NT2/D1 (cell line): ENCODE measurements around the gene BOLA1.
"Not testable (repeated sequence)": the region's sequence is repeated elsewhere in the genome, so short reads cannot be mapped to it uniquely, and the experiment has no call there.

Experiments used
- DNase-seq: peaks from one replicate; pipeline ENCODE4 v3.0.0-alpha.2; 2011; ENCODE audit warnings: low read depth, low spot score
- H3K27me3 ChIP-seq: 2 replicates; pipeline ENCODE4 v1.6.0; 2011; ENCODE audit warnings: mild to moderate bottlenecking; ENCODE audit not compliant: insufficient read length, insufficient read depth
- H3K36me3 ChIP-seq: 2 replicates; pipeline ENCODE4 v1.6.1; 2011; ENCODE audit warnings: mild to moderate bottlenecking, low read length, mixed read lengths; ENCODE audit not compliant: insufficient read depth, insufficient read length
- H3K4me1 ChIP-seq: 2 replicates; pipeline ENCODE4 v1.5.1; 2011; ENCODE audit not compliant: insufficient read depth, insufficient read length
- H3K4me3 ChIP-seq: 2 replicates; pipeline ENCODE4 v1.5.1; 2011; ENCODE audit warnings: low read depth; ENCODE audit not compliant: insufficient read length
- H3K9ac ChIP-seq: 2 replicates; pipeline ENCODE4 v1.6.0; 2011; ENCODE audit warnings: low read depth; ENCODE audit not compliant: insufficient read length
- H3K9me3 ChIP-seq: 2 replicates; pipeline ENCODE4 v1.5.1; 2011; ENCODE audit warnings: mild to moderate bottlenecking, low read length; ENCODE audit not compliant: insufficient read depth
- SUZ12 ChIP-seq: IDR thresholded peaks from 2 replicates; pipeline ENCODE4 v1.6.1; 2011; ENCODE audit not compliant: insufficient read length, insufficient read depth; ENCODE audit errors: extremely low read depth
- YY1 ChIP-seq: IDR thresholded peaks from 2 replicates; pipeline ENCODE4 v1.6.1; 2011; ENCODE audit not compliant: insufficient read length, insufficient read depth
- ZNF274 ChIP-seq: IDR thresholded peaks from 2 replicates; pipeline ENCODE4 v1.6.1; 2011; ENCODE audit warnings: mild to moderate bottlenecking, low read depth, low read length

Gene BOLA1

DNA sequence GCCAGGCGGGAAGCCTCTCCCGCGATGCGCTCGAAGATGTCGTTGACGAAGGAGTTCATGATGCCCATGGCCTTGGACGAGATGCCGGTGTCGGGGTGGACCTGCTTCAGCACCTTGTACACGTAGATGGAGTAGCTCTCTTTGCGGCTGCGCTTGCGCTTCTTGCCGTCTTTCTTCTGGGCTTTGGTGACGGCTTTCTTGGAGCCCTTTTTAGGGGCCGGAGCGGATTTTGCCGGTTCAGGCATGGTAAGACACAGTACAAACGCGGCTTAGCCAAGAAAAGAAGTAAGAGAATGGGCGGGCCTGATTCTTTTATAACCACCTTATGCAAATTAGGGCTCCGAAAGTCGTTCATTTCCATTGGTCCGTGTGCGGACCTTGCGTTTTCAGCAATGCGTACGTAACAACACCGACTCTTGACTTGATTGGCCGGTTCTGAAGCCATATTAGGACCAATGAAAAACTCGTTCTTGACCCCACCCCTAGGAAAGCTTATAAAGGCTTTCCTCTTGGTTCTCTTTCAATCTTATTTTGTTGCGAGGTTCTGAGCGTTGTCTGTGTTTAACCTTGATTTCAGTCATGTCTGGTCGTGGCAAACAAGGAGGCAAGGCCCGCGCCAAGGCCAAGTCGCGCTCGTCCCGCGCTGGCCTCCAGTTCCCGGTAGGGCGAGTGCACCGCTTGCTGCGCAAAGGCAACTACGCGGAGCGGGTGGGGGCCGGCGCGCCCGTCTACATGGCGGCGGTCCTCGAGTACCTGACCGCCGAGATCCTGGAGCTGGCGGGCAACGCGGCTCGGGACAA is 12.8 kb upstream of the BOLA1 start:
- no peak for TF ChIP-seq ZNF274
- Histone ChIP-seq H3K9ac (peak overlapping the region; percentile 97), H3K4me3 (peak overlapping the region; percentile 64), H3K27me3 (no peaks in the 10 kb centered on the region), H3K4me1 (no peaks in the 10 kb centered on the region), H3K9me3 (no peaks in the 10 kb centered on the region), H3K36me3 (no peaks in the 10 kb centered on the region)
- peak; percentile 99 for DNase-seq

GRCh38 chr1:149887196-149887455 is 12.2 kb upstream of the BOLA1 start:
- not testable (repeated sequence) for H3K4me1 ChIP-seq
- peak overlapping the region; percentile 97 for H3K9ac ChIP-seq

DNA sequence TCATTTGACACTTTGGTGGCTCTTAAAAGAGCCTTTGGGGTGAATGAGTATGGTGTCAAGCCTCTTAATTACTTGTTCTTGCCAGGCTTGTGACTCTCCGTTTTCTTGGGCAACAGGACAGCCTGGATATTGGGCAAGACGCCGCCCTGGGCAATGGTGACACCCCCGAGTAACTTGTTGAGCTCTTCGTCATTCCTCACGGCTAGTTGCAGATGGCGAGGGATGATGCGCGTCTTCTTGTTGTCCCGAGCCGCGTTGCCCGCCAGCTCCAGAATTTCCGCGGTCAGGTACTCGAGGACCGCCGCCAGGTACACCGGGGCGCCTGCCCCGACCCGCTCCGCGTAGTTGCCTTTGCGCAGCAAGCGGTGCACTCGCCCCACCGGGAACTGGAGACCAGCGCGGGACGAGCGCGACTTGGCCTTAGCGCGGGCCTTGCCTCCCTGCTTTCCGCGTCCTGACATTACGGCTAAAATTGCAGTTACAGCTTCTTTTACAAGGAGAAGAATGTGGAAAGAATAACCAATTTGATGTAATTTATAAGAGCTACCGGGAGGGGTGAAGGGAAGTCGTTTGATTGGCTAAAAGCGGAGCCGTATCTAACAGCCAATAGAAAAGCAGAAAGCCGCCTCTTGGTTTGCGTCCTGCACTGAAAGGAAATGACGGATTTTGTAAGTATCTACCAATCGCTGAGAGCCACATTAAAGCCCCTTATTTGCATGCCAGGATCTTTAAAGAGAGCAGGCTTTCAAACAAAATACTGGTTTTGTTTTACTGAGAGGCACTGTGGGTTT is 11.7 kb upstream of the BOLA1 start:
- TF ChIP-seq YY1 (no peak), SUZ12 (no peak), ZNF274 (no peak)
- Histone ChIP-seq H3K27me3 (no peaks in the 10 kb centered on the region), H3K9ac (peak overlapping the region; percentile 97), H3K9me3 (no peaks in the 10 kb centered on the region), H3K4me1 (no peaks in the 10 kb centered on the region), H3K4me3 (peak overlapping the region; percentile 64), H3K36me3 (no peaks in the 10 kb centered on the region)
- peak; percentile 97 for DNase-seq

More at GRCh38 chr1:149887196-149887455, 12.2 kb upstream of the BOLA1 start:
- not testable (repeated sequence) for DNase-seq, H3K9me3 ChIP-seq, H3K36me3 ChIP-seq, H3K27me3 ChIP-seq
- peak overlapping the region; percentile 64 for H3K4me3 ChIP-seq

GRCh38 chr1:149888247-149888998 is 10.9 kb upstream of the BOLA1 start:
- Histone ChIP-seq H3K4me1 (no peaks in the 10 kb centered on the region), H3K9me3 (no peaks in the 10 kb centered on the region), H3K36me3 (no peaks in the 10 kb centered on the region), H3K4me3 (peak overlapping the region; percentile 64), H3K27me3 (no peaks in the 10 kb centered on the region), H3K9ac (peak overlapping the region; percentile 80)
- DNase-seq = peak; percentile 95
- TF ChIP-seq YY1 (peak; percentile 64), ZNF274 (no peak), SUZ12 (no peak)

GRCh38 chr1:149888999-149889289 is 10.4 kb upstream of the BOLA1 start:
- Histone ChIP-seq H3K9ac (peak overlapping the region; percentile 80), H3K9me3 (no peaks in the 10 kb centered on the region), H3K36me3 (no peaks in the 10 kb centered on the region), H3K4me3 (peak overlapping the region; percentile 64), H3K4me1 (no peaks in the 10 kb centered on the region), H3K27me3 (no peaks in the 10 kb centered on the region)
- TF ChIP-seq ZNF274 = no peak
- no peak for TF ChIP-seq YY1
- TF ChIP-seq SUZ12 = no peak
- no peak for DNase-seq

GRCh38 chr1:149896575-149896974 is 2.8 kb upstream of the BOLA1 start:
- Histone ChIP-seq H3K36me3 (no peaks in the 10 kb centered on the region), H3K9me3 (peaks cover 12% of the 10 kb centered on the region; the same call in 1 of the 2 replicates), H3K4me3 (no peak overlapping the region), H3K27me3 (no peaks in the 10 kb centered on the region), H3K4me1 (no peaks in the 10 kb centered on the region), H3K9ac (no peak overlapping the region)
- TF ChIP-seq SUZ12 (no peak), ZNF274 (no peak), YY1 (no peak)
- no peak for DNase-seq

DNA sequence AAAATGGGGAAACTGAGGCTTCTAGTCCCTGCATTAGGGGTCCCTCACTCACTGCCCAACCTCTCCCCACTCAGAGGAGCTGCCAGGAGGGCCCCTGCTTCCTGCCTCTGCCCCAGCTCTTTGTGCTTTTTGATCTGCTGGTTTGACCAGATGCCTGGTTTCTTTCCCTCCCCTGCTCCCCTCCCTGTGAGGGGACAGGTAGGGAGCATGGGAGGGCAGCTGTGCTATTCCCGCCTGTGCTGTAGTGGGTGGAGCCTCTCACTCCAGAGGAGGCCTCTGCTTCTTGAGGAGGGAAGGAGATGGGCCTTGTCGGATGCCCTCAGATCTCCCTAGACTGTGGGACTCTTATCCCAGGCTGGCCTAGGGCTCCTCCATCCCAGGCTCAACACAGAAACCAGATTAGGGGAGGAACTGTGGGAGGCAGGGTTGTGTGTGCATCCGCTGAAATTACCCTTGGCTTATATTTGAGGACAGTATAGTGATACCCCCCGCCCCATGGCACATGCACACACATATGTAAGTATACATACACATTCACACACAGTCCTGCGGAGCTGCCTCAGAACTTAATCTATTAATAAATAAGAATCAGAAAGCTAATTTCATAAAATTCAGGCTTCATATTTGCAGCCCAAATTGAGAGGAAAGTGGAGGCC is 4.6 kb downstream of the BOLA1 start:
- no peak for DNase-seq
- Histone ChIP-seq H3K27me3 (no peaks in the 10 kb centered on the region), H3K4me1 (no peaks in the 10 kb centered on the region), H3K36me3 (peaks cover 30% of the 10 kb centered on the region), H3K4me3 (no peak overlapping the region), H3K9ac (peak overlapping the region; percentile 15), H3K9me3 (no peaks in the 10 kb centered on the region)
- TF ChIP-seq SUZ12 (no peak), ZNF274 (no peak), YY1 (no peak)
